Hepatocyte (in vitro differentiated cells): ENCODE measurements around the gene HAUS6. TPM values are rescaled to one million over a fixed set of nuclear protein-coding genes. Genes with fewer than 3 reads are reported as not detected.

ENCODE experiments used
- DNase-seq: peaks from one replicate; pipeline ENCODE4 v3.0.0-alpha.2; 2016; ENCODE audit warnings: low spot score
- H2AFZ ChIP-seq: fragments of 200-600 bp; sonication (generic); 2 replicates; pipeline ENCODE4 v1.6.0; 2016; ENCODE audit warnings: antibody characterized with exemption, mild to moderate bottlenecking
- H3K27ac ChIP-seq: fragments of 200-600 bp; sonication (generic); 2 replicates; pipeline ENCODE4 v1.5.1; 2016; ENCODE audit warnings: mild to moderate bottlenecking
- H3K27me3 ChIP-seq: fragments of 200-600 bp; sonication (generic); 2 replicates; pipeline ENCODE4 v1.6.1; 2016
- H3K36me3 ChIP-seq: fragments of 200-600 bp; sonication (generic); replicated peaks from 2 replicates; pipeline ENCODE4 v1.5.1; 2016; ENCODE audit warnings: low read depth; ENCODE audit not compliant: insufficient read depth
- H3K4me1 ChIP-seq: fragments of 200-600 bp; sonication (generic); 2 replicates; pipeline ENCODE4 v1.5.1; 2016; ENCODE audit warnings: mild to moderate bottlenecking, moderate library complexity; ENCODE audit not compliant: insufficient read depth
- H3K4me2 ChIP-seq: fragments of 200-600 bp; sonication (generic); 2 replicates; pipeline ENCODE4 v1.6.0; 2016
- H3K4me3 ChIP-seq: fragments of 200-600 bp; sonication (generic); 2 replicates; pipeline ENCODE4 v1.5.1; 2016; ENCODE audit warnings: mild to moderate bottlenecking
- H3K79me2 ChIP-seq: fragments of 200-600 bp; sonication (generic); 2 replicates; pipeline ENCODE4 v1.6.0; 2017; ENCODE audit warnings: mild to moderate bottlenecking
- H3K9me2 ChIP-seq: fragments of 200-600 bp; sonication (generic); replicated peaks from 2 replicates; pipeline ENCODE4 v1.6.0; 2017; ENCODE audit warnings: mild to moderate bottlenecking; ENCODE audit not compliant: insufficient read depth
- H3K9me3 ChIP-seq: fragments of 200-600 bp; sonication (generic); 2 replicates; pipeline ENCODE4 v1.5.1; 2016; ENCODE audit warnings: low read depth, mild to moderate bottlenecking
- H4K20me1 ChIP-seq: fragments of 200-600 bp; sonication (generic); 2 replicates; pipeline ENCODE4 v1.6.0; 2016; ENCODE audit warnings: mild to moderate bottlenecking; ENCODE audit not compliant: insufficient read depth, poor library complexity, severe bottlenecking
- CTCF ChIP-seq: fragments of 200-600 bp; sonication (generic); IDR thresholded peaks from 2 replicates; pipeline ENCODE4 v1.5.1; 2016; ENCODE audit warnings: antibody characterized with exemption, mild to moderate bottlenecking; ENCODE audit not compliant: poor library complexity
- EZH2 ChIP-seq: fragments of 200-600 bp; sonication (generic); IDR thresholded peaks from 2 replicates; pipeline ENCODE4 v1.6.1; 2016; ENCODE audit warnings: antibody characterized with exemption, mild to moderate bottlenecking, borderline replicate concordance
- EZH2phosphoT487 ChIP-seq: fragments of 200-600 bp; sonication (generic); IDR thresholded peaks from one replicate; pipeline ENCODE4 v1.6.1; 2018; ENCODE audit warnings: antibody characterized with exemption, mild to moderate bottlenecking, low read depth, moderate library complexity; ENCODE audit not compliant: unreplicated experiment, severe bottlenecking
- WGBS: methylation state at CpG from one replicate; pipeline ENCODE4 v1.1.6; 2016; ENCODE audit warnings: low lambda C conversion rate; ENCODE audit errors: missing lambda C conversion rate; 5-methylcytosine and 5-hydroxymethylcytosine counted together
- polyA plus RNA-seq: library from polyadenylated mRNA; unstranded; fragments of >200 nt; fragmentation: Nextera tagmentation; extraction: Ambion mirVana; gene quantifications from 2 replicates; pipeline ENCODE4 v1.2.1, GENCODE V29; 2016
- total RNA-seq: library from RNA; depleted of rRNA; stranded (reverse); fragments of >200 nt; gene quantifications from 2 replicates; pipeline ENCODE4 v1.2.3, GENCODE V29; 2014

Gene HAUS6
- total and polyA plus RNA-seq, 2 experiments from 2014 or later: 2.2 to 10.7 TPM

GRCh38 chr9:19028835-19029451, 73.8 kb downstream of the HAUS6 start:
- peak; percentile 81 for DNase-seq

GRCh38 chr9:19027825-19028224, 74.9 kb downstream of the HAUS6 start:
- no peaks in the 10 kb centered on the region for H3K4me1 ChIP-seq
- no peaks in the 10 kb centered on the region for H4K20me1 ChIP-seq
- no peak overlapping the region for H2AFZ ChIP-seq
- H3K36me3 ChIP-seq: no peaks in the 10 kb centered on the region
- TF ChIP-seq EZH2phosphoT487 (no peak), CTCF (no peak), EZH2 (no peak)
- H3K4me3 ChIP-seq: no peak overlapping the region
- no peaks in the 10 kb centered on the region for H3K9me3 ChIP-seq
- H3K4me2 ChIP-seq: no peak overlapping the region
- H3K27ac ChIP-seq: no peak overlapping the region
- no peak for DNase-seq
- H3K9me2 ChIP-seq: no peaks in the 10 kb centered on the region
- H3K79me2 ChIP-seq: no peaks in the 10 kb centered on the region
- H3K27me3 ChIP-seq: no peaks in the 10 kb centered on the region
- WGBS: 94% methylated on average over 22 of the region's 22 CpGs

More at GRCh38 chr9:19028835-19029451, 73.8 kb downstream of the HAUS6 start:
- Histone ChIP-seq H2AFZ (no peak overlapping the region), H3K4me1 (no peaks in the 10 kb centered on the region), H3K27me3 (no peaks in the 10 kb centered on the region), H4K20me1 (no peaks in the 10 kb centered on the region), H3K4me3 (no peak overlapping the region), H3K9me3 (no peaks in the 10 kb centered on the region), H3K79me2 (no peaks in the 10 kb centered on the region), H3K9me2 (no peaks in the 10 kb centered on the region), H3K4me2 (peak overlapping the region; percentile 21), H3K27ac (no peak overlapping the region), H3K36me3 (no peaks in the 10 kb centered on the region)
- 22% methylated on average over 8 of the region's 8 CpGs for WGBS
- TF ChIP-seq CTCF: peak; percentile 84
- no peak for TF ChIP-seq EZH2

- Histone ChIP-seq H3K27ac (no peak overlapping the region), H3K79me2 (no peaks in the 10 kb centered on the region), H4K20me1 (no peaks in the 10 kb centered on the region), H3K4me3 (no peak overlapping the region), H3K27me3 (no peaks in the 10 kb centered on the region), H3K4me2 (no peak overlapping the region), H3K36me3 (no peaks in the 10 kb centered on the region), H3K9me2 (no peaks in the 10 kb centered on the region), H3K4me1 (no peaks in the 10 kb centered on the region), H3K9me3 (no peaks in the 10 kb centered on the region), H2AFZ (no peak overlapping the region)
- WGBS: 87% methylated on average over 6 of the region's 6 CpGs
- TF ChIP-seq CTCF (no peak), EZH2phosphoT487 (no peak), EZH2 (no peak)
- no peak for DNase-seq
Measured at GRCh38 chr9:19026375-19026774, 76.3 kb downstream of the HAUS6 start.

GRCh38 chr9:19023078-19023477, 79.6 kb downstream of the HAUS6 start:
- 66% methylated on average over 5 of the region's 5 CpGs for WGBS
- Histone ChIP-seq H3K4me3 (no peak overlapping the region), H3K36me3 (no peaks in the 10 kb centered on the region), H3K9me2 (no peaks in the 10 kb centered on the region), H3K27ac (no peak overlapping the region), H4K20me1 (no peaks in the 10 kb centered on the region), H3K27me3 (no peaks in the 10 kb centered on the region), H3K4me1 (no peaks in the 10 kb centered on the region), H3K79me2 (no peaks in the 10 kb centered on the region), H3K4me2 (no peak overlapping the region), H3K9me3 (no peaks in the 10 kb centered on the region), H2AFZ (no peak overlapping the region)
- DNase-seq: no peak
- TF ChIP-seq EZH2phosphoT487 (no peak), EZH2 (no peak), CTCF (no peak)
